OCI-LY1 (cell line): ENCODE results near the gene ZBTB7C.

Experiments used
- H2AFZ ChIP-seq: fragments of 200-600 bp; sonication (generic), shearing (Covaris generic); 2 replicates; pipeline ENCODE4 v1.6.0; 2014; ENCODE audit warnings: antibody characterized with exemption, mild to moderate bottlenecking, low read length
- H3F3A ChIP-seq: fragments of 200-600 bp; sonication (generic), shearing (Covaris generic); 2 replicates; pipeline ENCODE4 v1.6.0; 2014; ENCODE audit warnings: mild to moderate bottlenecking, antibody characterized with exemption, low read length, moderate library complexity; ENCODE audit not compliant: insufficient read depth
- H3K27ac ChIP-seq: fragments of 200-600 bp; sonication (generic); 2 replicates; pipeline ENCODE4 v1.5.1; 2014; ENCODE audit warnings: low read length, mixed run types, mild to moderate bottlenecking, low read depth; ENCODE audit not compliant: poor library complexity, severe bottlenecking
- H3K27me3 ChIP-seq: fragments of 200-600 bp; sonication (generic); 2 replicates; pipeline ENCODE4 v1.6.0; 2014; ENCODE audit warnings: antibody characterized with exemption, mild to moderate bottlenecking, low read length, moderate library complexity; ENCODE audit not compliant: insufficient read depth
- H3K36me3 ChIP-seq: fragments of 200-600 bp; sonication (generic); 2 replicates; pipeline ENCODE4 v1.6.1; 2014; ENCODE audit warnings: mild to moderate bottlenecking, antibody characterized with exemption, low read length, moderate library complexity, mixed read lengths; ENCODE audit not compliant: insufficient read depth
- H3K4me1 ChIP-seq: fragments of 200-600 bp; sonication (generic); 2 replicates; pipeline ENCODE4 v1.5.1; 2014; ENCODE audit warnings: mild to moderate bottlenecking, low read length, moderate library complexity; ENCODE audit not compliant: insufficient read depth, severe bottlenecking
- H3K4me2 ChIP-seq: fragments of 200-600 bp; sonication (generic), shearing (Covaris generic); 2 replicates; pipeline ENCODE4 v1.6.1; 2014; ENCODE audit warnings: low read length
- H3K4me3 ChIP-seq: fragments of 200-600 bp; sonication (generic); 2 replicates; pipeline ENCODE4 v1.5.1; 2014; ENCODE audit warnings: low read length, low read depth, mild to moderate bottlenecking, mixed read lengths; ENCODE audit not compliant: poor library complexity, severe bottlenecking
- H3K79me2 ChIP-seq: fragments of 200-600 bp; shearing (Covaris generic); 2 replicates; pipeline ENCODE4 v1.6.1; 2016; ENCODE audit warnings: mixed run types, low read length, mixed read lengths; ENCODE audit not compliant: insufficient read depth
- H3K9ac ChIP-seq: fragments of 200-600 bp; sonication (generic), shearing (Covaris generic); 2 replicates; pipeline ENCODE4 v1.6.1; 2014; ENCODE audit warnings: mild to moderate bottlenecking, low read length, mixed read lengths
- H3K9me2 ChIP-seq: fragments of 200-600 bp; sonication (generic), shearing (Covaris generic); 2 replicates; pipeline ENCODE4 v1.6.1; 2014; ENCODE audit warnings: low read depth, mild to moderate bottlenecking, low read length, mixed read lengths
- H3K9me3 ChIP-seq: fragments of 200-600 bp; shearing (Covaris generic); 2 replicates; pipeline ENCODE4 v1.6.1; 2014; ENCODE audit warnings: low read length, mixed read lengths
- H4K20me1 ChIP-seq: fragments of 200-600 bp; sonication (generic), shearing (Covaris generic); 2 replicates; pipeline ENCODE4 v1.6.0; 2016; ENCODE audit warnings: mild to moderate bottlenecking, low read length; ENCODE audit not compliant: insufficient read depth
- CTCF ChIP-seq: fragments of 200-600 bp; sonication (generic), shearing (Covaris generic); IDR thresholded peaks from 2 replicates; pipeline ENCODE4 v1.5.1; 2017; ENCODE audit warnings: mild to moderate bottlenecking, antibody characterized with exemption, low read length, moderate library complexity, mixed read lengths
- EZH2 ChIP-seq: fragments of 200-600 bp; sonication (generic), shearing (Covaris generic); IDR thresholded peaks from 2 replicates; pipeline ENCODE4 v1.8.0; 2017; ENCODE audit warnings: borderline replicate concordance, mixed run types, mild to moderate bottlenecking, antibody characterized with exemption, low read length, moderate library complexity, mixed read lengths

The ZBTB7C gene

GRCh38 chr18:48328473-48329210 lies 80.5 kb downstream of the ZBTB7C start:
- no peak overlapping the region for H3K27ac ChIP-seq
- H3K4me2 ChIP-seq = no peak overlapping the region
- no peaks in the 10 kb centered on the region for H3K79me2 ChIP-seq
- no peak overlapping the region for H3K9ac ChIP-seq
- H4K20me1 ChIP-seq = no peaks in the 10 kb centered on the region
- H2AFZ ChIP-seq = no peak overlapping the region
- H3K4me3 ChIP-seq = no peak overlapping the region
- no peaks in the 10 kb centered on the region for H3K36me3 ChIP-seq
- H3K4me1 ChIP-seq = no peaks in the 10 kb centered on the region
- TF ChIP-seq EZH2 (no peak), CTCF (no peak)
- no peaks in the 10 kb centered on the region for H3K9me3 ChIP-seq
- H3F3A ChIP-seq = no peaks in the 10 kb centered on the region
- H3K9me2 ChIP-seq = no peaks in the 10 kb centered on the region
- H3K27me3 ChIP-seq = no peaks in the 10 kb centered on the region

GRCh38 chr18:48326901-48327675 lies 82.1 kb downstream of the ZBTB7C start:
- H3K9me3 ChIP-seq = no peaks in the 10 kb centered on the region
- H3K27me3 ChIP-seq = no peaks in the 10 kb centered on the region
- no peak overlapping the region for H3K27ac ChIP-seq
- H3K36me3 ChIP-seq = no peaks in the 10 kb centered on the region
- H4K20me1 ChIP-seq = no peaks in the 10 kb centered on the region
- H3K4me3 ChIP-seq = no peak overlapping the region
- H3K9ac ChIP-seq = no peak overlapping the region
- no peak for TF ChIP-seq CTCF
- TF ChIP-seq EZH2 = no peak
- H3K4me2 ChIP-seq = no peak overlapping the region
- H3F3A ChIP-seq = no peaks in the 10 kb centered on the region
- no peaks in the 10 kb centered on the region for H3K79me2 ChIP-seq
- no peak overlapping the region for H2AFZ ChIP-seq
- no peaks in the 10 kb centered on the region for H3K4me1 ChIP-seq
- no peaks in the 10 kb centered on the region for H3K9me2 ChIP-seq

GRCh38 chr18:48325115-48325665 lies 84.0 kb downstream of the ZBTB7C start:
- no peak overlapping the region for H3K27ac ChIP-seq
- TF ChIP-seq EZH2 (no peak), CTCF (no peak)
- no peaks in the 10 kb centered on the region for H3K4me1 ChIP-seq
- no peaks in the 10 kb centered on the region for H3K36me3 ChIP-seq
- H3K9me2 ChIP-seq = no peaks in the 10 kb centered on the region
- no peaks in the 10 kb centered on the region for H4K20me1 ChIP-seq
- H3F3A ChIP-seq = no peaks in the 10 kb centered on the region
- no peaks in the 10 kb centered on the region for H3K79me2 ChIP-seq
- no peaks in the 10 kb centered on the region for H3K9me3 ChIP-seq
- H3K4me2 ChIP-seq = no peak overlapping the region
- H3K4me3 ChIP-seq = no peak overlapping the region
- H3K9ac ChIP-seq = no peak overlapping the region
- no peak overlapping the region for H2AFZ ChIP-seq
- no peaks in the 10 kb centered on the region for H3K27me3 ChIP-seq
